HG03159 (cell line): ENCODE data around the gene FGF3.

ENCODE experiments used
- ATAC-seq: cut with Tn5 transposase; IDR thresholded peaks from one replicate; pipeline ENCODE4 v1.9.1; 2021; ENCODE audit warnings: mild to moderate bottlenecking, moderate library complexity; ENCODE audit not compliant: unreplicated experiment

Gene FGF3

GRCh38 chr11:69848201-69848600 lies 29.0 kb upstream of the FGF3 start:
- no peak for ATAC-seq

GRCh38 chr11:69844396-69844795 lies 25.2 kb upstream of the FGF3 start:
- ATAC-seq, result no peak

- no peak for ATAC-seq
Observed at GRCh38 chr11:69843529-69843921, 24.3 kb upstream of the FGF3 start.

GRCh38 chr11:69842746-69843528 lies 23.7 kb upstream of the FGF3 start:
- ATAC-seq, result no peak

- ATAC-seq, result no peak
Observed at GRCh38 chr11:69841859-69842698, 22.9 kb upstream of the FGF3 start.

GRCh38 chr11:69841170-69841858 lies 22.1 kb upstream of the FGF3 start:
- ATAC-seq, result no peak

GRCh38 chr11:69840371-69841169 lies 21.4 kb upstream of the FGF3 start:
- no peak for ATAC-seq

GRCh38 chr11:69839516-69839915 lies 20.3 kb upstream of the FGF3 start:
- no peak for ATAC-seq

- no peak for ATAC-seq
Observed at GRCh38 chr11:69837791-69838190, 18.6 kb upstream of the FGF3 start.

- no peak for ATAC-seq
Observed at GRCh38 chr11:69836401-69836800, 17.2 kb upstream of the FGF3 start.

GRCh38 chr11:69834811-69835800 lies 15.9 kb upstream of the FGF3 start:
- ATAC-seq, result no peak

- no peak for ATAC-seq
Observed at GRCh38 chr11:69834251-69834650, 15.0 kb upstream of the FGF3 start.

GRCh38 chr11:69832561-69833413 lies 13.6 kb upstream of the FGF3 start:
- no peak for ATAC-seq

GRCh38 chr11:69831985-69832384 lies 12.8 kb upstream of the FGF3 start:
- no peak for ATAC-seq

- ATAC-seq, result no peak
Observed at GRCh38 chr11:69830086-69830485, 10.9 kb upstream of the FGF3 start.

- no peak for ATAC-seq
Observed at GRCh38 chr11:69828971-69829344, 9.7 kb upstream of the FGF3 start.

- no peak for ATAC-seq
Observed at GRCh38 chr11:69828276-69828970, 9.2 kb upstream of the FGF3 start.

GRCh38 chr11:69826773-69827172 lies 7.6 kb upstream of the FGF3 start:
- no peak for ATAC-seq
